Pulmonary artery endothelial cell (primary cell): ENCODE measurements around the gene KRT15. TPM values are rescaled to one million over a fixed set of nuclear protein-coding genes. Genes with fewer than 3 reads are reported as not detected.
A peak's percentile ranks its signal among the peaks of the same experiment; 100 is the strongest.

Experiments
- DNase-seq: peaks from one replicate; pipeline ENCODE4 v3.0.0-alpha.2; 2011; ENCODE audit warnings: low read depth, low spot score
- total RNA-seq: library from RNA; depleted of rRNA; stranded (reverse); fragments of >200 nt; gene quantifications from 2 replicates; pipeline ENCODE4 v1.2.3, GENCODE V29; 2014

The KRT15 gene
- total RNA-seq, 1 donor from 2014 or later: 1.6 TPM

DNA sequence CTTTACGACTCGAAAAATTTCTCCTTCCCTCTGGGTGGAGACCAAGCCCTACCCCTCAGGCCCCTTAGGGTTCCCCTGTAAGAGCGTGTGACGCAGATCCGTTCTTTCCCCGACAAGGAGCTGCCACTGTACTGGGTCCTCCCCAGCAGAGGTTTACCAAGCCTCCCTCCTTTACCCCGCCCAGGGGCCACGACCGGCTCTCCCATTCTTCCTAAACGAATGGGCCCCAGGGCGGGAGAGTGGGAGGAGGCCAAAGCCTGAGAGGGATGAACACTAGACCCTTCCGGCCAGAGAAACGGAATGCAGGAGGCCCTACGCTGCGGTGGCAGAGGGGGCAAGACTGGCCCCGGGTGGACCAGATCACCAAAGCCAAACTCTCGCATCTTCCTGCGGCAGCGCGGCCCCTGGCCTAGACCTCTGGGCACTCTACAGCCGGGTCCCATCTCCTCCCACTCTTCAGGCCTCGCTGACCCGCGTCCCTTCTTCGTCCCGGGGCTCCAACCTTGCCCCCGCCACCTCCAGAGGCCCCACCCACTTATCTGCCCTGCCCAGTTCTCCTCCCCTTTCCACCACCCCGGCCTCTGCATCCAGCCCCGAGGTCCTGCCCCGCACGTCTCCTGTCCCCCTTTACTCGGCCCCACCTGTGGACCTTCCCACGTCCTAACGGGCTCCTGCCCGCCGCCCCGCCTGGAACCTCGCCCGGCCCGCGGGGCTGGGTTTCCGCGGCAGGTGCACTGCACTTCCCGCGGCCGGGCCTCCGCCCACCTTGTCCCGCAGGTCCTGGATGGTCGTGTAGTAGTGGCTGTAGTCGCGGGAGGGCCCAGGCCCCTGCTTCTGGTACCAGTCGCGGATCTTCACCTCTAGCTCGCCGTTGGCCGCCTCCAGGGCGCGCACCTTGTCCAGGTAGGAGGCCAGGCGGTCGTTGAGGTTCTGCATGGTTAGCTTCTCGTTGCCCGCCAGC is 8.7 kb upstream of the KRT15 start:
- DNase-seq: no peak

GRCh38 chr17:41524261-41524660 is 5.6 kb upstream of the KRT15 start:
- no peak for DNase-seq

GRCh38 chr17:41523787-41524186 is 5.1 kb upstream of the KRT15 start:
- DNase-seq: no peak

DNA sequence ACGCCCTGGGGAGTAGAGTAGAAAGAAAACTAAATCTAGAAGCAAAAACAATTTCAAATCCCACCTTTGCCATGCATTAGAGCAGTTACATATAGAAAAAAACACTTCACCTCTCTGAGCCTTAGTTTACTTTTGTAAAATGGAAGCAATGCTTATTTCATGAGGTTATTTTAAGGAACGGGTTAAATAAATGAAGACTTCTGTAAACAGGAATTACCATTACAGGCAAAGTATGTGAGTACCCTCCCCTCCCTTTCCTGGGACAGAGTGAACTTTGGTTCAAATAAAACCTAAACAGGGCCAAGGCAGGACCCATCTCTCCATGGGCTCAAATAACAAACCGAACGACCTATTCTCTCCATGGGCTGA is 4.5 kb upstream of the KRT15 start:
- DNase-seq: no peak

GRCh38 chr17:41522301-41523224 is 3.9 kb upstream of the KRT15 start:
- DNase-seq: no peak

DNA sequence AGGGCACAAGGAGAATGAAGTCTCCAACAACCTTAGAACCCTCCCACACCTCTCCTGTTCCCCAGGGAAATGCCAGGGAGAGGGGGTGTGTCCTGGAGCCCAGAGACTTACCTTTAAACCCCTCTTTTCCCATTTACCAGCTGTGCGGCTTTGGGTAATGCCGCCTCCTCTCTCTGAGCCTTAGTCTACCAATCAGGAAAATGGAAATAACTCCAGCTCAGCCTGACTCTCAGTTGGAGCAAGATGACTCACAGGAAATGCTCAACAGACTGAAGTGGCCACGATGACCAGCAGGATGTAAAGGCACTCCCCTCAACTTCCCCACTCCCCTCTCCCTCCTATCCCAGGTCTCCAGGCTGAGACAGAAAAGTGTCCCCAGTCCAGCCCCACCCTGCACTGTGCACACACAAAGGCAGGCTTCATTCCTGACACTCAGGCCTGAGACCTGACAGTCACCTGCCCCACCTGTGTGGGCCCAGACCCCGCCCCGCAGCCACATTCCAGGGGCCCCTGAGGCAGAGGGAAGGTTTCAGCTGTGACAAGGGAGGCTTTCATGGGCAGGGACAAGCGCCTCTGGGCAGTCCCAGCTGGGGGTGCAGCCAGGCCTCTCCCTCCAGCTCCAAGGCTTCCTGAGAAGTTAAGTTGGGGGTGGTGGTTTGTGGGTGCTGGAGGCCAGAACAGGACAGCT is 3.0 kb upstream of the KRT15 start:
- peak; percentile 33 for DNase-seq

DNA sequence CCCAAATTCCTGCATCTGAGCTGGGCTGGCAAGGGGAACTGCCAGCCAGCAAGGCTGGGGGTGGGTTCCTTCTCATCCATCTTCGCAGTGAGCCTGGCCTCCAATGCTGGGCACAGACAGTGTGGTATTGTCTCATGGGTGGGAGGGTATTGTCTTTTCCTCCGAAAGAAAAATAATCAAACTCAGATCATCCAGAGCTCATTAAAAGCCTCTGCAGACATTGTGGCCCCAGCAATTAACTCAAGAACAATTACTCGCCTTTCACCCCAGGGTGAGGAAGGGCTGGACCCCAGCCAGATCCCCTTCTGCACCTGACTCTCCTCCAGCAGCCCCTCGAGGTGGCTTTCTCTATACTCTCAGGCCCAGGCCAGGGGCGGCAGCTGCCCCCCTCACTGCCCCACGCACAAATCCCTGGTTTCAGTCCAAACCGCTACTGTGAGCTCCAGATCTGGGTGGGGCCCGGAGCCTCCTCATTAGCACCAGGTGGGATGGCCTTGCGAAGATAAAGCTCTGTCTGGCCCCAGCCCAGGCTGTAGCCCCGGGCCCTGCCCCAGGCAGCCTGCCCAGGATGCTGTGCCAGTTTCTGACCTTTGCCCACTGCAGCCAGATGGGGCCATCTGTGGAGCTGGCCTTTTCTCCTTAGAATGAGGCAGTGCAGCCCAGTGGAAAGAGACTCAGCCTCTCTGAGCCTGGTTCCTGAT is 2.3 kb upstream of the KRT15 start:
- no peak for DNase-seq

GRCh38 chr17:41519501-41520224 is 973 bp upstream of the KRT15 start:
- DNase-seq: no peak

- DNase-seq: no peak
Measured at GRCh38 chr17:41518031-41518430, 659 bp downstream of the KRT15 start.

GRCh38 chr17:41516830-41517283 is 1.8 kb downstream of the KRT15 start:
- no peak for DNase-seq

DNA sequence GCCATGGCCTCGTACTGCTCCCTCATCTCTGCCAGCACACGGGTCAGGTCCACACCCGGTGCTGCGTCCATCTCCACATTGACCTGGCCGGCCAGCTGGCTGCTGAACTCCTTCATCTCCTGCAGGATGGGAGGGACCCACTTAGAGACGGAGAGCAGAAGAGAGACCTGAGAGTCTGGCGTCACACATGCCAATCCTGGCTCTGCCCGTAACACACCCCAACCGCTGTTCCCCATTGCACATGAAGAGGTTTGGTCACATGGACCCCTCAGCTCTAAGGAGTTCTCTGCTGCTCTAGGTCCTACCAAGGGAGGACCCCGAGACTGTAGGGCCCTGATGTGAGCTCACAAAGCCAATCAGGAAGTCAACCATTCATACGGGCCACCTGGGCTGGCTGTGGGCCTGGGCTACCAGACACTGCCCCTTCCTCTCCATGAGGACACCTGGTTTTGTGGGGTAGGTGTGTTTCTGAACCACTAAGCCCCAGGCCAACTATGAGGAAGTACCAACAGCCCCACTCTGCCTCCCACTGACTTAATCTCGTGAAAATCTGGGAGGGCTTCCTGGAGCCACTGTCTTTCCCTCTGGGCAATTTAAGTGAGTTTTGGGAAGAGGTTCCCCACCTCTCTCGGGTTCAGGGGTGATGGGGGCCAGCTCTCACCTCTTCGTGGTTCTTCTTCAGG is 2.4 kb downstream of the KRT15 start:
- no peak for DNase-seq

GRCh38 chr17:41513168-41513547 is 5.5 kb downstream of the KRT15 start:
- DNase-seq: no peak

DNA sequence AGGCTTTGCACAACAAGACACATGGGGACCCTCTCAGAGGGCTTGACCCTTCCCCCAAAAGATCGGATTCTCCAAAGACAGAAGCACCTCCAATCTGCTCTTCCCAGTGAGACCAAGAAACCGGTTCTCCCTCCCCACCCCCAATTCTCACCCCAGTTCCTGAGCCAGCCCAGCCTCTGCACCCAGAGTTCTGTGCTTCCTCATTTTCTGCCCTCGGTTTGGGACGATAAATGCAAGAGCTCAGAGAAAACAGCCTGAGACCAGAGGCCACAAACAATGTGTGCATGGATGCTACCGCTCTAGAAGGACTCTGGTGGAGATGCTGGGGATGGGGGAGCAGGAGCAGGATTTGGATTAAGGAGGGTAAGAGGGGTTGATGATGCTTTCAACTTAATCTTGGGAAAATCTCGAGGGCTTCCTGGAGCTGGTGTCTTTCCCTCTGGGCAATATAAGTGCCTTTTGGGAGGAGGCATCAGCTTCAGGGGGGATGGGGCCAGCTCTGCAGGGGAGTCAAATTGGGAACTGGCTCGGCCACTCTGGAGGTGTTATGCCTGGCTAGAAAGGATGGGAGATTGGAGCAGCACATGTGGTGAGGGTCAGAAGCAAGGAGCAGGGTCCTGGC is 6.0 kb downstream of the KRT15 start:
- DNase-seq: no peak

DNA sequence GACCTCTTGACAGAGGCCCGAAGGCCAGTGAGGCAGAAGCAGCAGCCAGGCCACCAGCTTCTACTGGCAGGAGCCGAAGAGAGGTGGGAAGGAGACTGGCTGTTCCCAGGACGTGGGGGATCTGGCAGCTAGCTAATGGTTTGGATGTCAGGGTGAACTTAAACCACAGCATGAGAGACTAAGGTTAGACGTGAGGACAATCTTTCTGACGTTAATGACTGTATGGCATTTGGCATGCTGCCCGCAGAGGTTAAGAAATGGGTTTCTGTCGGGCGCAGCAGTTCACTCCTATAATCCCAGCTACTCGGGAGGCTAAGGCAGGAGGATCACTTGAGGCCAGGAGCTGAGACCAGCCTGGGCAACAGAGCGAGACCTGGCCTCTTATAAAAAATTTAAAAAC is 7.0 kb downstream of the KRT15 start:
- DNase-seq: no peak

- DNase-seq: no peak
Measured at GRCh38 chr17:41511116-41511515, 7.6 kb downstream of the KRT15 start.

DNA sequence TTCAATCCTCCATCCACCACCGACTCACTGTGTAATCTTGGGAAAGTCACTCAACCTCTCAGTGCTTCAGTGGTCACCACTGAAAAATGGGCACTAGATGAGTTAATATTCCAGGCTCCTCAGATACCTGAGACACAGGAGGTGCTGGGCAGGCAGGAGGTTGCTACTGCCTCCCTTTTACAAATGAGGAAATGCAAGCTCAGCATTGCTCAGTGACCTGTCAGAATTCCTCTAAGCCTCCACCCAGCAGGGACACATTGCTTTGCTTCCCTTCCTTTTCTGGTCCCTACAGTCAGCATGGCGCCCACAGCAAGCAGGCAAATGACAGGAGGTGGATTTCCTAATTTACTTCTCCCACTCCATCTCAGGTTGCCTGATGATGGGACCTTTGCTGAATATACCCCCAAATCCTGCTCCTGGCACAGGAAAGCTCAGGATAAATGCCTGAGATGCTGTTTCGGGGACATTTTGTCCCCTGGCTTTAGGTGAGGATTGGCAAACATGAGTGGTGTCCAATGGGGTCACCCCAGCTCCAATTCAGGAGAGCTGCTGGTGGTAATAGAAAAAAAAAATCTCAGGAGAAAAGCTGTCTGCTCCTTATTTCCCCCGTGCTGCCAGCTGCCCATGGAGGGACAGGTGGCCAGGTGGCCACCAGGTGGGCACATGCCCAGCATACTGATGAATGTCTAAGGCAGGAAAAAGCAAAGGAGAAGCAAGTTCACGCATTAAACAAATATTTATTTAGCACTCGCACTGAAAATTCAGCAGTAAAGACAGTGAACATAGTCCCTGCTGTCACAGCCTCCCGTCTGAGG is 8.2 kb downstream of the KRT15 start:
- no peak for DNase-seq

- no peak for DNase-seq
Measured at GRCh38 chr17:41507315-41507880, 11.3 kb downstream of the KRT15 start.
